Vagina (tissue), 2 donors: ENCODE results near the gene PTPN21.

Experiments
- CTCF ChIP-seq, 3 experiments: fragments of 450-650 bp in 2 of 3; fragments of 200-600 bp in 1 of 3; sonication (generic) in 1 of 3; IDR thresholded peaks; one replicate each; pipeline ENCODE4 v1.5.1; 2017 to 2019; ENCODE audit warnings: antibody characterized with exemption in 3 of 3, mild to moderate bottlenecking in 2 of 3, moderate library complexity in 2 of 3
- POLR2A ChIP-seq, 2 donors: fragments of 450-650 bp; IDR thresholded peaks; one replicate each; pipeline ENCODE4 v1.6.1; 2017; ENCODE audit warnings: antibody characterized with exemption in 2 of 2, mild to moderate bottlenecking in 2 of 2, moderate library complexity in 2 of 2

GRCh38 chr14:88559852-88560251 lies 5.0 kb upstream of the PTPN21 start:
- no peak for TF ChIP-seq POLR2A (IDR thresholded peaks at IDR 0.05)
- TF ChIP-seq CTCF (IDR thresholded peaks at IDR 0.05) = peak in 1 of 3 experiments; percentile 9
